OCI-M1 (cell line): ENCODE data around the gene UFD1.

Experiments used
- DNase-seq: peaks from one replicate; lab custom pipeline; 2025; lab: John Stamatoyannopoulos, UW

UFD1 gene

GRCh38 chr22:19478901-19479354 is at the start of gene UFD1:
TSS of gene UFD1 (minus strand) at chr22:19479193. CDS start at chr22:19479085, 108 bp downstream.
- DNase-seq, result peak; percentile 95

GRCh38 chr22:19527861-19528417 is 48.9 kb upstream of the UFD1 start:
- DNase-seq, result no peak

DNA sequence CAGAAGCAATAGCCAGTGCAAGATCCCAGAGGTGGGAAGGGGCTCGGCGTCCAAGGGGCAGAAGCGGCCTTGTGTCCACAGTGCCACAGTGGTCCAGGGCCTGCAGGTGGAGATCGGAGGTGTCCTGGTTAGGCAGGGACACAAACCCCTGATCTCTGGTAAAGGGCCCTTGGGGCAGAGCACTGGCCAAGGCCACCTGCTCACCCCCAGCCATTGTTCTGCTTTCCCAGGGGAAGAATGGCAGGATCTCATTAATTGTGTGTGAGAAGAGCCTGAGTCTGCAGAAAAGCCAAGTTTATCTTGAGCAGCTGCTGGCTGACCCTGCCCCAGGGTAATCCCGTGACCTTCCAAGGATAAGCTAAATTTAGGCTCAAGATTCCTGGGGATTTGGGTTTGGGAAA is 48.3 kb upstream of the UFD1 start:
- DNase-seq, result no peak

- DNase-seq, result no peak
Observed at GRCh38 chr22:19526702-19527111, 47.7 kb upstream of the UFD1 start.

DNA sequence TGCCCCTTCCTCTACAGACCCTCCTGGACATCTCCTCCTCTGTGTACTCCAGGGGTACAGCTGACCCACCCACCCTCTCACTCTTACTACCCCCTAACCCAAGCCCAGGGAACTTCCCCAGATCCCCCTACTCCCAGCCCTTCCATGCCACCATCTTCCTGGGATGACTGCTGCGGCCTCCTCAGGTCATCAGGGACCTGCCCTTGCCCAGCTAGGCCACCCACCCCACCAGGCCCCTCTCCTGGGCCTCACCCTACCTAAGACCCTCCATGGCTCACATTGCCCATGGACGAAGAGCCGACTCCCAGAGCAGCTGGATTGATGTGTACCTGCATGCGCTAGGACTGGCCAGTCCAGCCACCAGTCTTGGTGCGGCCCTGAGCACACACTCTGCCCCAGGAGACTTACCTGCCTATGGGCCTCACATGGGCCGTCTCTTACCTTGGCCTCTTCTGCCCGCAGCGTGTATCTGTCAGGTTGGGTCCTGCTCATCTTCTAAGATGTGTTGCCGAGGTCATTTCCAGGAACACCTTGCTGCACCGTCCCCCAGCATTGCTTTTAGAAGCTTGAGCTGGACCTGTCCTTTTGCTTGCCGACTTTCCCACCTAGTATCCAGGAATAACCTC is 47.2 kb upstream of the UFD1 start:
- DNase-seq, result no peak

DNA sequence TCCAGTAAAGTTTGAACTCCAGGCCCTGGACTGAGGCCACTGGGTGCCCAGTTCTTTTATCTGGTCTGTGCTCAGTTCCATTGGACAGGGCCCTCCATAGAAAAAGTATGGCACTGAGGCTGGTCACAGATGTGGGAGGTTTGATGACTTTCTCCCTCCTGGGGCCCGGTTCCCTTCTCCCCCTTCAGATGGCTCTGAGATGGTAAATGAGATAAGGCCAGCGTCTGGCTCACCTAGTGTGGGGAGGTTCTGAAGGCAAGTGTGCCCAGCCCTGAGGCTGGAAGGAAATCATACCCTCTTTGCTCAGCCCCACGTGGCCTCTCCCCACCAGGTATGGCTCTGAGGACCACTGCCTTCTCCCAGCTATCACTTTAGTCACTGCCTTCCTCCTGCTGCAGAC is 46.7 kb upstream of the UFD1 start:
- no peak for DNase-seq

DNA sequence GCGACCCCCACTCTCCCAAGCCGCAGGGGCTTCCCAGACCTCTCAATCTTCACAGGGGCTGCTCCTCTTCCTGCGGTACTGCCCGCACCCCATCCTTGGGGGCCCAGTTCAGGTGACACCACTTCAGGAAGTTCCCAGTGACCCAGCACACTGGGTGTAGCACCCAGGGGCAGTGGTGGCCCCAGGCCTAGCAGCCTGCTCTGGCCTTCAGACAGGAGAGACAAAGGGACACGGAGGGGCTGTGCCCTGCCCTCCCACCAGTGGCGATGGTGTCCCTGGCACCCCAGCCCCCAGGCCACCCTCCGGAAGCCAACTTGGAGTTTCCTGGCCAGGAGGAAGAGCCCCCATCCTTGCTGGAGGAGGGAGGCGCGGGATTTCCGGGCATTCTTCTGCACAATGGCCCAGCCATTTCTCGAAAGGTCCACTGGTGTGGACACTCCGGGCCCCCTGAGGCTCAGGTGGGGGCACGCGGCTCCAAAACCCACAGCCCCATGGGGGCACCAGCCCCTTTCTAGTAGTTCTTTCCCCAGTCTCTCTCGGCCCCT is 46.2 kb upstream of the UFD1 start:
- DNase-seq, result no peak

DNA sequence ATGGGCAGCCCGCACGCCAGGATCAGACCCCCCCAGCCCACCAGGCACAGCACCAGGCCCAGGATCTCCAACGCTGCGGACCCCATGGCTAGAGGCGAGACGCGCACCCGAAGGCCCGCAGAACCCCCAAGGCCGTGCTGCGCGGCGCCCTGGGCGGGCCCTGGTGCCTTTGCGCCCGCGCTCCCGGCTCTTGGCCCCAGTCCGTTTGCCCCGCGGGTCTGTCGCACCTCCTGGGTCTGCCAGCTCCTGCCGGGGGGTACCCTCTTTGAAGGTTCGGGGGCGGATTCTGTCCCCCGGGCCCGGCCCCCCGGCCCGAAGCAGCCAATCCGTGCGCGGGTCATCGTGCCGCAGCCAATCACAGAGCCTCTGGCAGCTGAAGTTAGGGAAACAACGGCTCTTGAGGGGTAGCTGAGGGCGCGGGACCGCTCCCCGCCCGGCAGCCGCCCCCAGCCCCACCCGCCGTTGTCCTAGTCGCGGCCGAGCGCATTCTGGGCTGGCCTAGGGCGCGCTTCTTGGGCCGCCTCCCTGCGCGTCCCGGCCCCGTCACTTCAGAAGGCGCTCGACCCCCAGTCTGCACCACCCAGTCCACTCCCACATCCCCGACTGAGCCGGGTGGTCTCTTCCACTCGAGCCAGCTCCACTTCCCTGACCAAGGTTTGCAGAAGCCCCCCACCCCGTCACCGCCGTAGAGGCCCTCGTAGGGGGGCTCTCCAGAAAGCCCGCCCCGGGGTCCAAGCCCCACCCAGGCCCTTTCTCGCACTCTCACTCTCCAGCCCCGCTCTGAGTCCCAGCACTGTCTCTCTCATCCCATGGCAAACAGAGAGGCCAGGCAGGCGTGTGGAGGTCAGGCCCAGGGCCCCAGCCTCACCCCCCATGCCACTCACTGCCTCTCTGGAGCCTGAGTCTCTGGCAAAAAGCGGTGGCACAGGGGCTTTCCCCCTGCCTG is 45.5 kb upstream of the UFD1 start, which contains the start of gene CLDN5:
TSS of gene CLDN5 (minus strand) at position 241 of the 946 bp plus-strand sequence. CDS start at position 86, 155 bp downstream.
- DNase-seq, result no peak

DNA sequence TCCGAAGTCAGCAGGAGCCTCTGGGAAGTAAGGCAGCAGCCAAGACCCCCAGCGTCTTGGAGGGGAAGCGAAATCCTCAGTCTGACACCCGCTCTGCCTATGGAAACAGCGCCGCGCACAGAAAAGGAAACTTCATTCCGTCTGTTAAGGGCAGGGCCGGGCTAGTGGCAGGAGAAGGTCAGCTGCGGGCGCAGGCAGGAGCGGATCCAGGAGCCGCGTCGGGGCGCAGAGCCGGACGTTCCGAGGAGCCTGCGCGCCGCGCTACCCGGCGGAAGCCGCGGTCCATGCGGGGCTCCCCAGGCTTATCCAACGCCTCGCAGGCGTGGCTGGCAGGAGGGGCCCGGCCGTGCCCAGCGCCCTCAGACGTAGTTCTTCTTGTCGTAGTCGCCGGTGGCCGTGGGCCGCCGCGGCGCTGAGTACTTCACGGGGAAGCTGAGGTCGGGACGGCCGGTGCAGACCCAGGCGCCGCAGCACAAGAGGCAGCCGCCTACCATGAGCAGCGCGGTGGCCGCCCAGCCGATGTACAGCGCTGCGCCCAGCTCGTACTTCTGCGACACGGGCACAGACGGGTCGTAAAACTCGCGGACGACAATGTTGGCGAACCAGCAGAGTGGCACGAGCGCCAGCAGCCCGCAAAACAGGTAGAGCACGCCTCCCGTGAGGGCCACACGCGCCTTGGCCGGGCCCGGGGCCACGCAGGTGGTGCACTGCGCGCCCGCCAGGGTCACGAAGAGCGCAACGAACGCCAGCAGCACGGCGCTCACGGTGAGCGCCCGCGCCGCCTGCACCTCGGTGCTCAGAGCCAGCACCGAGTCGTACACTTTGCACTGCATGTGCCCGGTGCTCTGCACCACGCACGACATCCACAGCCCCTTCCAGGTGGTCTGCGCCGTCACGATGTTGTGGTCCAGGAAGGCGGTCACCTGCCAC is 44.5 kb upstream of the UFD1 start:
- no peak for DNase-seq

- DNase-seq, result no peak
Observed at GRCh38 chr22:19522881-19523239, 43.9 kb upstream of the UFD1 start.

- DNase-seq, result no peak
Observed at GRCh38 chr22:19522190-19522880, 43.3 kb upstream of the UFD1 start.

- DNase-seq, result no peak
Observed at GRCh38 chr22:19520566-19521305, 41.7 kb upstream of the UFD1 start.

DNA sequence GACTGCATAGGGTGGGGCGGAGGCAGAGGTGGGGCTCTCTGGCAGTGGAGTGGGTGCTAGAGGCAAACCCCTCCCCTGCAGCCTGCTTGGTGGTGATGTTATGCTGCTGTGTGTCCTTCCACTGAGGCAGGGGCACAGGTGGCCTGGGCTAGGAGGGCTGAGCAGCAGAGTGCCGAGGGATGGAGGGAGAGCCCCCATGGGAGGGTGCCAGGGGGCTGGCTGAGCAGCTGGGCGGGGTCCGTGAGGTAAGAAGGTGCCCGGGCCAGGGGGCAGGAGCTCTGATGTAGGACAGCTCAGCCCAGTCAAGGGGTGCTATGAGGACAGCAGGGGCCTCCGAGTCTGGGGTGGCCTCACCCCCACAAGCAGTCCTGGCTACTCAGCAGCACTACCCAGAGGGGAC is 41.0 kb upstream of the UFD1 start:
- no peak for DNase-seq

DNA sequence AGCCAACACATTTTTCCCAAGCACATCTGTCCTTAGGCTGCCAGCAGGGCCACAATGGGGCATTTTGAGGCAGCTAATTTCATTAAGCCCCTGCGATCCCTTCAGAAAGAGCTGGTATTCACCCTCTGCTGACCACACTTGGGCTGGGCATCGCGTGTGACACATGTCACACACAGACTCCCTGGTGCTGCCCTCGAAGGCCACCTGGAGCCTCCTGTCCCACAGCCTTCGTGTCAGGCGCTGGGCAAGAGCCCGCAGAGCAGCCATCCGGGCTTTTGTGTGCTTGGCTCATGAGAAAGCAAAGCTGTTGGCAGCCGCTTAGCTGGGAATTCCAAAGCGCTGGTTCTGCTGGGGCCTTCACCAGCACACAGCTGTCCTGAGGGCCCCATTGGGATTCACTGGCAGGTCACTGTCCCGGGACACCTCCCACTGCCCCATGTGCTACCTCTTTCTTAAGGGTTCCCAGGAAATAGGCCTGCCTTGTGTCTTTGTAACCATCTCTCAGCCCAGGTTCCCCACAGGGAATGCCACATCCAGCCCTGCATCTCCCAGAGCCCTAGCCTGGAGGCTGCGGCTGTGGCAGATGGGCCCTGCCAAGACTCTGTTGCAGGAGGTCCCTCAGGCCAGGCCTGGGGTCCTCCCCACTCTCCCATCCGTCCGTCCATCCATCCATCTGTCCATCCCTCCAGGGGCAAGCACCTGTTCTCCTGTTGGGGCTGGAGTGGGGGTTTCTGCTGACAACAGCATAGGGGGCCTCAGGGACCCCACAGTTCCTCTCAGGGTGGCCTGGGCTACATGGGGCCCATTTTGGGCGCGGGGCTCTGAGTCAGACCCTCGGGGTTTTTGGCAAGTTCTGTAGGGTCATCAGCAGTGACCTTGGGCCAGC is 40.3 kb upstream of the UFD1 start:
- no peak for DNase-seq

- no peak for DNase-seq
Observed at GRCh38 chr22:19518635-19519034, 39.6 kb upstream of the UFD1 start.

DNA sequence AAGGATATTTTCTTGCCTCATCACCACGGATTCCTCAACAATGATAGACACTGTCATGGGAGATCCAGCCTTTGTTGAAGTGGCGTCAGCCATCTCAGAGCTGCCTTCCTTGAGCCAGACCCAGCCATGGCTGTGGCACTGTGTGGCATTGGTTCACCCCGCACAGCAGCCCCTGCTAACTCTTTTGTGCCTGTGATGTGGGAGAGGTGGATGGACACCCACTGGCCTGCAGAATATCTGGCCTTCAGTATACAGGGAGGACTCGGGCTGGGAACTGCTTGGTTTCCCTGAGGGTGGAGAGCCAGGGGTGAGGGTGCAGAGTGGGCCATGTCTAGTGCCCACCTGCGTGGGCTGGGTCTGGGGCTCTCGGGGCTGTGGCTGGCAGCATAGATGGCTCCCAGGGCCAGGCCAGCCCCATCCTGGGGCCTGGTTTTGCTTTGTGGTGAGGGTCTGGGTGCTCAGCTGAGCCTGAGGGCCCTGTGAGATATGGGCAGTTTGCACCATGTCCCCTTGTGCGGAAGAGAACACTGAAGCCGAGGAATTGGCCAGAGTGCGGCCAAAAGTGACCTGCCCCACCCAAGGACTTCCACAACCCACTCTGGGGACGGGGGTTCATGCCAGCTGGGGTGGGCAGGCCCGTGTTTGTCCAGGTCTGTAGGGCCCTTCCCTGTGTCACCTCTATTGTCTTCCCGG is 39.1 kb upstream of the UFD1 start:
- no peak for DNase-seq

DNA sequence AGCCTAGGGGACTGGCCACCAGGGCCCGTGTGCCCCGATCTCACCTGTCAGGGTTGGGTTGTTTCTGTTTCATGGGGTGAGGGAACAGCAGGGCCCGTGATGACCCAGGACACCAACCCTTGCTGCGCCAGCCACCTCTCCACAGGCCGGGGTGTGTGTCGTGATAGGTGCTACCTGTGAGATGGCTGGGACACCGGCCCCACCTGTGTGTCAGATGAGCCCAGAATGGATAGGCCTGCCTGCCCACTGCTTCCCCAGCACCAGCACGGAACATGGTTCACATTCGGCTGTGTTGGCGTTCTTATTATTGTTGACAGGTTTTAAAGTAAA is 38.1 kb upstream of the UFD1 start:
- no peak for DNase-seq

DNA sequence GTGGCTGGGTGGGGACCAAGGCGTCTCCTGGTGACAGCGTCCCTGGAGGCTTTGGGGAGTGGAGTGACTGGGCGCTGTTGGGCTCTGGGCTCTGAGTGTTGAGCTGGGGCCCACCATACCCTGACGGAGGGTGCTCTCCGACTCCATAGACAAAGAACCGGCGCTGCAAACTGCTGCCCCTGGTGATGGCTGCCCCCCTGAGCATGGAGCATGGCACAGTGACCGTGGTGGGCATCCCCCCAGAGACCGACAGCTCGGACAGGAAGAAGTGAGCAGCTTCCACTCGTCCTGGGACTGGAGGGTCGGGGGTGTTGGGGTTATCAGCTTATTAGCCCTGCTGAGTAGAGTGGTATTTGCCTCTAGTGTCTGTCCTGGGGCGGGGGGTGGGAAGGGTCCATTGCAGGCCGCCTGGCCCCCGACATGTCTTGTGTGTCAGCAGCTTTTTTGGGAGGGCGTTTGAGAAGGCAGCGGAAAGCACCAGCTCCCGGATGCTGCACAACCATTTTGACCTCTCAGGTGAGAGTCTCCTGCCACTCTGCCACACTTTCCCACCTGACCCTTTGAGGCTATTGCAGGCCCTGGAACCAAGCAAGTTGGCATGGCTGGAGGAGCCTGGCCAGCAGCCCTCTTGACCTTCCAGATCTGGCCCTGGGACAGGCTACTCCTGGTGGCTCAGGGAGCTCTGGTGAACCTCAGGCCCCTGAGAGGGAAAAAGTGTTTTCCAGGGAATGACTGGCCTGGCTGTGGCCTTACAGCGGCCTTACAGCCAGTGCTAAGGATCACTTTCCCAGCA is 37.6 kb upstream of the UFD1 start:
- DNase-seq, result no peak
